ENCODE data around the gene ZNF77.

DNA sequence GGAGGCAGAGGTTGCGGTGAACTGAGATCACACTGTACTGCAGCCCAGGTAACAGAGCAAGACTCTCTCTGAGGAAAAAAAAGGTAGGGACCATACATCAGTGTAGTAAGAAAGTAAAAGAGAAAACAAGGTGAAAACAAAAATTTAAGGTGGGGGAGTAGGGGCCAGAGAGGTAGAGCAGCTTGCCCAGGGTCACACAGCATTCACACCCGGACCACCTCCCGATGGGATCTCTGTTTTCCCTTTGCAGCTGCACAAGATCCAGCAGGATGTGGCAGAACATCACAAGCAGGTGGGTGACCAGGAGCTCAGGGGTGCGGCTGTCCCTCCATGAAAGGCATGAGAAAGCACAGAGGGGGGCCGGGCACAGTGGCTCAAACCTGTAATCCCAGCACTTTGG lies 37.1 kb upstream of the ZNF77 start:
- TF ChIP-seq POLR2A (IDR thresholded peaks at IDR 0.05; ENCODE audit: borderline replicate concordance, extremely low read depth, insufficient read depth, insufficient read length) (no peak), CEBPB (IDR thresholded peaks at IDR 0.05; ENCODE audit: low read depth) (no peak), EZH2 (IDR thresholded peaks at IDR 0.05) (no peak), POLR2AphosphoS5 (IDR thresholded peaks at IDR 0.05; ENCODE audit: low read depth, low read length) (no peak), SIN3A (IDR thresholded peaks at IDR 0.05; ENCODE audit: low read depth) (no peak), CBX3 (IDR thresholded peaks at IDR 0.05; ENCODE audit: low read depth) (no peak), SP1 (IDR thresholded peaks at IDR 0.05; ENCODE audit: low read depth) (no peak), RAD21 (IDR thresholded peaks at IDR 0.05; ENCODE audit: low read depth) (no peak), JUND (IDR thresholded peaks at IDR 0.05) (no peak)
- TF ChIP-seq, protein P1, sequence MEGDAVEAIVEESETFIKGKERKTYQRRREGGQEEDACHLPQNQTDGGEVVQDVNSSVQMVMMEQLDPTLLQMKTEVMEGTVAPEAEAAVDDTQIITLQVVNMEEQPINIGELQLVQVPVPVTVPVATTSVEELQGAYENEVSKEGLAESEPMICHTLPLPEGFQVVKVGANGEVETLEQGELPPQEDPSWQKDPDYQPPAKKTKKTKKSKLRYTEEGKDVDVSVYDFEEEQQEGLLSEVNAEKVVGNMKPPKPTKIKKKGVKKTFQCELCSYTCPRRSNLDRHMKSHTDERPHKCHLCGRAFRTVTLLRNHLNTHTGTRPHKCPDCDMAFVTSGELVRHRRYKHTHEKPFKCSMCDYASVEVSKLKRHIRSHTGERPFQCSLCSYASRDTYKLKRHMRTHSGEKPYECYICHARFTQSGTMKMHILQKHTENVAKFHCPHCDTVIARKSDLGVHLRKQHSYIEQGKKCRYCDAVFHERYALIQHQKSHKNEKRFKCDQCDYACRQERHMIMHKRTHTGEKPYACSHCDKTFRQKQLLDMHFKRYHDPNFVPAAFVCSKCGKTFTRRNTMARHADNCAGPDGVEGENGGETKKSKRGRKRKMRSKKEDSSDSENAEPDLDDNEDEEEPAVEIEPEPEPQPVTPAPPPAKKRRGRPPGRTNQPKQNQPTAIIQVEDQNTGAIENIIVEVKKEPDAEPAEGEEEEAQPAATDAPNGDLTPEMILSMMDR (IDR thresholded peaks at IDR 0.05 in 2 of 3, conservative IDR thresholded peaks at IDR 0.05 in 1 of 3; ENCODE audit: borderline replicate concordance in 1 of 3, insufficient read depth in 1 of 3, low read depth in 2 of 3, low read length in 2 of 3), result no peak

Measured in HCT116 (cell line).